Heart left ventricle (tissue), 13 donors: Measurements from ENCODE around the gene GCLC.

Source experiments
- POLR2A ChIP-seq, 2 donors: fragments of 450-650 bp; IDR thresholded peaks; one replicate each; pipeline ENCODE4 v1.6.1; 2017; ENCODE audit warnings: antibody characterized with exemption in 2 of 2, mild to moderate bottlenecking in 2 of 2, moderate library complexity in 2 of 2
- TF ChIP-seq, protein P1 (sequence below), 12 donors: fragments of 200-600 bp; sonication (generic) in 4 of 12; IDR thresholded peaks; one replicate each; pipeline versions ENCODE4 v1.5.0 to v1.8.0; 2018 to 2022; ENCODE audit warnings: antibody characterized with exemption in 12 of 12, mild to moderate bottlenecking in 5 of 12
- donor health status: ischemic (EF 13 %, LVEDD 7.1; RV severe dilation, severe dysfunction).
- donor health status: DM: no; HTN: yes; CAD: no.
- donor health status: DM: no; HTN: no; CAD: no.
- donor health status: ischemic (EF 25% LVEDD 6.9; RV normal size, moderate dysfunction).
- donor health status: ischemic (EF 25% LVEDD 5.7; RV mildly dilated, moderate dysfunction).
- donor health status: ischemic (EF 35%, LVEDD 5.7; RV mildly dilated, moderate dysfunction).
- donor health status: nonischemic (EF 11% LVEDD 7.7; RV severe dilation, severe dysfunction).
- donor health status: DM: yes; HTN: yes; CAD: no.
- donor health status: PGD.
- donor health status: ischemic (EF 29% LVEDD 5.4; RV normal size, mild dysfunction).
- donor health status: nonischemic (EF 23%, LVEDD 6.1; RV moderate dilation, normal function).

DNA sequence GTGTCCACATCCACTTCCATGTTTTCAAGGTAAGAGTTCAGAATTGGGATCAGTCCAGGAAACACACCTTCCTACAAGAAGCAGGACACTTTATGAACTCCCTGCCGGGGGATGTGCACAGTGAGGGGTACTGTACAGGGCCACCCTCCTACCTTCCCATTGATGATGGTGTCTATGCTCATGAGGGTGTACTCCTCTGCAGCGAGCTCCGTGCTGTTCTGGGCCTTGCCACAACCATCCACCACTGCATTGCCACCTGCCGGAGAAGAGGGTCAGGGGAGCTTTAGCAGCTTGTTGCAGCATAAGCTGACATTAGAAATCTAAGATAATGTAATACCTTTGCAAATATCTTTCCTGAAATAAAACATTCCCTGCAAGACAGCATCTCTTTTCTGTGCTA lies 44.8 kb downstream of the GCLC start:
- TF ChIP-seq POLR2A (IDR thresholded peaks at IDR 0.05): no peak
- TF ChIP-seq, protein P1, sequence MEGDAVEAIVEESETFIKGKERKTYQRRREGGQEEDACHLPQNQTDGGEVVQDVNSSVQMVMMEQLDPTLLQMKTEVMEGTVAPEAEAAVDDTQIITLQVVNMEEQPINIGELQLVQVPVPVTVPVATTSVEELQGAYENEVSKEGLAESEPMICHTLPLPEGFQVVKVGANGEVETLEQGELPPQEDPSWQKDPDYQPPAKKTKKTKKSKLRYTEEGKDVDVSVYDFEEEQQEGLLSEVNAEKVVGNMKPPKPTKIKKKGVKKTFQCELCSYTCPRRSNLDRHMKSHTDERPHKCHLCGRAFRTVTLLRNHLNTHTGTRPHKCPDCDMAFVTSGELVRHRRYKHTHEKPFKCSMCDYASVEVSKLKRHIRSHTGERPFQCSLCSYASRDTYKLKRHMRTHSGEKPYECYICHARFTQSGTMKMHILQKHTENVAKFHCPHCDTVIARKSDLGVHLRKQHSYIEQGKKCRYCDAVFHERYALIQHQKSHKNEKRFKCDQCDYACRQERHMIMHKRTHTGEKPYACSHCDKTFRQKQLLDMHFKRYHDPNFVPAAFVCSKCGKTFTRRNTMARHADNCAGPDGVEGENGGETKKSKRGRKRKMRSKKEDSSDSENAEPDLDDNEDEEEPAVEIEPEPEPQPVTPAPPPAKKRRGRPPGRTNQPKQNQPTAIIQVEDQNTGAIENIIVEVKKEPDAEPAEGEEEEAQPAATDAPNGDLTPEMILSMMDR (IDR thresholded peaks at IDR 0.05): no peak
